PC-3 (cell line): ENCODE results near the gene LHFPL6. TPM values are rescaled to one million over a fixed set of nuclear protein-coding genes. Genes with fewer than 3 reads are reported as not detected.
A peak's percentile ranks its signal among the peaks of the same experiment; 100 is the strongest.

Source experiments
- ATAC-seq: fragments of 200-7000 bp; cut with Tn5 transposase; 2 replicates; pipeline ENCODE4 v1.9.1; 2020; ENCODE audit warnings: mild to moderate bottlenecking, moderate library complexity
- BruUV-seq: library from RNA; stranded (reverse); fragments of 400-500 nt; replicated peaks from 2 replicates; lab custom pipeline; 2021; lab: Mats Ljungman, UMichigan
- CTCF ChIA-PET: fragments of 300-600 bp; sonication (Branson Sonifier 250); formaldehyde crosslinking; loops from one replicate; lab custom pipeline; 2022; ENCODE audit warnings: antibody characterized with exemption; lab: Charles Lee
- POLR2A ChIA-PET: fragments of 300-600 bp; sonication (Branson Sonifier 250); formaldehyde crosslinking; loops from one replicate; lab custom pipeline; 2022; ENCODE audit warnings: antibody characterized with exemption; ENCODE audit not compliant: unreplicated experiment; lab: Charles Lee
- DNase-seq: peaks from one replicate; pipeline ENCODE4 v3.0.0-alpha.2; 2015
- H2AFZ ChIP-seq: fragments of 300-600 bp; sonication (generic); 2 replicates; pipeline ENCODE4 v1.6.0; 2016; ENCODE audit warnings: antibody characterized with exemption, low read length
- H3F3A ChIP-seq: fragments of 300-600 bp; sonication (generic); one replicate; pipeline ENCODE4 v1.6.0; 2017; ENCODE audit warnings: antibody characterized with exemption, low read length, control low read depth, mild to moderate bottlenecking; ENCODE audit not compliant: unreplicated experiment
- H3K27ac ChIP-seq: fragments of 300-600 bp; sonication (generic); 2 replicates; pipeline ENCODE4 v1.5.1; 2016; ENCODE audit warnings: mild to moderate bottlenecking, low read length
- H3K27me3 ChIP-seq: fragments of 300-600 bp; sonication (generic); 2 replicates; pipeline ENCODE4 v1.6.1; 2016; ENCODE audit warnings: low read length, mixed read lengths
- H3K36me3 ChIP-seq: fragments of 300-600 bp; sonication (generic); 2 replicates; pipeline ENCODE4 v1.6.1; 2016; ENCODE audit warnings: low read depth, mixed run types, low read length, mixed read lengths
- H3K4me1 ChIP-seq: fragments of 300-600 bp; sonication (generic); 2 replicates; pipeline ENCODE4 v1.5.1; 2016; ENCODE audit warnings: low read length; ENCODE audit not compliant: insufficient read depth
- H3K4me2 ChIP-seq: fragments of 300-600 bp; sonication (generic); 2 replicates; pipeline ENCODE4 v1.6.0; 2016; ENCODE audit warnings: low read length
- H3K4me3 ChIP-seq: fragments of 300-600 bp; sonication (generic); 2 replicates; pipeline ENCODE4 v1.5.1; 2016; ENCODE audit warnings: mild to moderate bottlenecking, low read length, mixed read lengths
- H3K79me2 ChIP-seq: fragments of 300-600 bp; sonication (generic); 2 replicates; pipeline ENCODE4 v1.6.1; 2017; ENCODE audit warnings: low read length, mixed read lengths
- H3K9ac ChIP-seq: fragments of 300-600 bp; sonication (generic); 2 replicates; pipeline ENCODE4 v1.6.0; 2016; ENCODE audit warnings: mild to moderate bottlenecking, low read length
- H3K9me2 ChIP-seq: fragments of 300-600 bp; sonication (generic); replicated peaks from 2 replicates; pipeline ENCODE4 v1.6.1; 2016; ENCODE audit warnings: mixed run types, low read length, mixed read lengths
- H3K9me3 ChIP-seq: fragments of 300-600 bp; sonication (generic); 2 replicates; pipeline ENCODE4 v1.6.1; 2016; ENCODE audit warnings: low read length, mixed read lengths
- H4K20me1 ChIP-seq: fragments of 300-600 bp; sonication (generic); 2 replicates; pipeline ENCODE4 v1.6.1; 2016; ENCODE audit warnings: low read length, mixed read lengths
- CTCF ChIP-seq: fragments of 300-600 bp; sonication (generic); conservative IDR thresholded peaks from 2 replicates; pipeline ENCODE4 v1.5.1; 2017; ENCODE audit warnings: antibody characterized with exemption, low read depth, mild to moderate bottlenecking, low read length
- EZH2 ChIP-seq: fragments of 300-600 bp; sonication (generic); IDR thresholded peaks from one replicate; pipeline ENCODE4 v1.6.1; 2017; ENCODE audit warnings: antibody characterized with exemption, mild to moderate bottlenecking, low read length; ENCODE audit not compliant: unreplicated experiment
- EZH2phosphoT487 ChIP-seq: fragments of 300-600 bp; sonication (generic); IDR thresholded peaks from 2 replicates; pipeline ENCODE4 v1.6.1; 2018; ENCODE audit warnings: mild to moderate bottlenecking, antibody characterized with exemption, low read length, borderline replicate concordance
- intact Hi-C: fragments of 100-400 bp; cut with micrococcal nuclease; formaldehyde crosslinking; loops from 2 replicates; pipeline ENCODE4 v1.9.0; 2023
- total RNA-seq: library from RNA; depleted of rRNA; stranded (reverse); fragments of >200 nt; gene quantifications from 2 replicates; pipeline ENCODE4 v1.2.3, GENCODE V29; 2014

The LHFPL6 gene
- total RNA-seq, 1 experiment from 2014 or later, result 7.8 TPM

DNA sequence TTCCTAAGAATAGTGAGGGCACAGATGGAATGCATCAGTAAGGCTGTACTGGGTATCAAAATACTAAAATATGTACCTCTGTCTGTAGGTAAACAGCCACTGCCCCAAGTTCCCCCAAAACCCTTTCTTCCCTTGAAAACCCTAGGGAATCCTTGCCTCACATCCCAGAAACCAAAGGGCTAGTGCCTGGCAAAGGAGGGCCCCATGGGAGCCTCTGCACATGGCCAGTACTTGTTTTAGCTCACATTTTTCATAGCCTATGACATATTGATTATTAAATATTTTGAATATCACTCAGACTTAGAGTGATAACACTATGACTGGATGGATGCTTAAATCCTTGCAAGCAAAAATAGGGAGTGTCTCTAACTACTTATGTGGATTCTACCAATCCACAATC, 237.1 kb downstream of the LHFPL6 start:
- ATAC-seq (no peak), DNase-seq (no peak)
- Histone ChIP-seq H4K20me1 (no peaks in the 10 kb centered on the region), H3K9ac (no peak overlapping the region), H3K27me3 (no peaks in the 10 kb centered on the region), H3K27ac (no peak overlapping the region), H3K4me3 (no peak overlapping the region), H3K36me3 (no peaks in the 10 kb centered on the region), H3K4me1 (peaks cover 3% of the 10 kb centered on the region; the same call in 1 of the 2 replicates), H3K9me3 (no peaks in the 10 kb centered on the region), H3K79me2 (no peaks in the 10 kb centered on the region), H3K9me2 (no peaks in the 10 kb centered on the region), H3K4me2 (no peak overlapping the region), H2AFZ (no peak overlapping the region), H3F3A (no peaks in the 10 kb centered on the region)
- no TSS peak for BruUV-seq
- TF ChIP-seq CTCF (no peak), EZH2 (no peak), EZH2phosphoT487 (no peak)
- POLR2A ChIA-PET, result no interaction called here
- intact Hi-C loops, result no loop called here
- CTCF ChIA-PET, result no interaction called here

- ChIA-PET CTCF (no interaction called here), POLR2A (no interaction called here)
- Histone ChIP-seq H2AFZ (0 out of 2 replicates have a peak overlapping the region, but pooled peaks have one; percentile 50), H3K9ac (no peak overlapping the region), H3K36me3 (no peaks in the 10 kb centered on the region), H3F3A (no peaks in the 10 kb centered on the region), H3K27me3 (no peaks in the 10 kb centered on the region), H3K9me2 (no peaks in the 10 kb centered on the region), H3K4me3 (no peak overlapping the region), H3K9me3 (no peaks in the 10 kb centered on the region), H3K79me2 (no peaks in the 10 kb centered on the region), H3K4me2 (0 out of 2 replicates have a peak overlapping the region, but pooled peaks have one; percentile 21), H4K20me1 (no peaks in the 10 kb centered on the region), H3K4me1 (peaks cover 3% of the 10 kb centered on the region; the same call in 1 of the 2 replicates), H3K27ac (no peak overlapping the region)
- peak; percentile 84 for ATAC-seq
- TF ChIP-seq EZH2phosphoT487, result no peak
- no peak for TF ChIP-seq CTCF
- no peak for TF ChIP-seq EZH2
- intact Hi-C loops, result no loop called here
- DNase-seq, result peak; percentile 42
- no TSS peak for BruUV-seq
Observed at GRCh38 chr13:39364947-39365468, 238.0 kb downstream of the LHFPL6 start.

GRCh38 chr13:39363382-39363772, 239.6 kb downstream of the LHFPL6 start:
- Histone ChIP-seq H3K9me2 (no peaks in the 10 kb centered on the region), H3K27ac (no peak overlapping the region), H3K4me3 (no peak overlapping the region), H3F3A (no peaks in the 10 kb centered on the region), H3K9ac (no peak overlapping the region), H4K20me1 (no peaks in the 10 kb centered on the region), H3K79me2 (no peaks in the 10 kb centered on the region), H3K4me1 (peaks cover 3% of the 10 kb centered on the region; the same call in 1 of the 2 replicates), H2AFZ (no peak overlapping the region), H3K9me3 (no peaks in the 10 kb centered on the region), H3K36me3 (no peaks in the 10 kb centered on the region), H3K27me3 (no peaks in the 10 kb centered on the region), H3K4me2 (no peak overlapping the region)
- ATAC-seq (no peak), DNase-seq (no peak)
- ChIA-PET POLR2A (no interaction called here), CTCF (no interaction called here)
- TF ChIP-seq CTCF (no peak), EZH2 (no peak), EZH2phosphoT487 (no peak)
- BruUV-seq, result no TSS peak
- intact Hi-C loops, result no loop called here
